Neural progenitor cell (in vitro differentiated cells): ENCODE results near the gene SPOCK3. TPM values are rescaled to one million over a fixed set of nuclear protein-coding genes. Genes with fewer than 3 reads are reported as not detected.

ENCODE experiments used
- DNase-seq: peaks from one replicate; pipeline ENCODE4 v3.0.0-alpha.2; 2016; ENCODE audit warnings: low spot score
- H2AFZ ChIP-seq: fragments of 200-600 bp; sonication (generic); replicated peaks from 2 replicates; pipeline ENCODE4 v1.6.1; 2016; ENCODE audit warnings: antibody characterized with exemption
- H3F3A ChIP-seq: fragments of 200-600 bp; sonication (generic); 2 replicates; pipeline ENCODE4 v1.6.1; 2016; ENCODE audit warnings: antibody characterized with exemption, low read depth
- H3K27ac ChIP-seq: fragments of 200-600 bp; sonication (generic); 2 replicates; pipeline ENCODE4 v1.5.1; 2016; ENCODE audit warnings: mild to moderate bottlenecking
- H3K27me3 ChIP-seq: fragments of 200-600 bp; sonication (generic); 2 replicates; pipeline ENCODE4 v1.6.1; 2016; ENCODE audit warnings: mild to moderate bottlenecking, moderate library complexity
- H3K36me3 ChIP-seq: fragments of 200-600 bp; sonication (generic); 2 replicates; pipeline ENCODE4 v1.5.1; 2016
- H3K4me1 ChIP-seq: fragments of 200-600 bp; sonication (generic); 2 replicates; pipeline ENCODE4 v1.6.1; 2016; ENCODE audit warnings: mixed run types
- H3K4me2 ChIP-seq: fragments of 200-600 bp; sonication (generic); 2 replicates; pipeline ENCODE4 v1.6.1; 2016
- H3K4me3 ChIP-seq: fragments of 200-600 bp; sonication (generic); 2 replicates; pipeline ENCODE4 v1.5.1; 2016
- H3K79me2 ChIP-seq: fragments of 200-600 bp; sonication (generic); 2 replicates; pipeline ENCODE4 v1.6.1; 2016; ENCODE audit warnings: low read depth
- H3K9ac ChIP-seq: fragments of 200-600 bp; sonication (generic); 2 replicates; pipeline ENCODE4 v1.6.1; 2016
- H3K9me3 ChIP-seq: fragments of 200-600 bp; sonication (generic); 2 replicates; pipeline ENCODE4 v1.5.1; 2016; ENCODE audit warnings: low read depth
- H4K20me1 ChIP-seq: fragments of 200-600 bp; sonication (generic); 2 replicates; pipeline ENCODE4 v1.6.1; 2016; ENCODE audit warnings: low read depth
- H3K27ac Mint-ChIP-seq: 3 replicates; pipeline ENCODE4 v1.8.0; 2021; ENCODE audit warnings: mixed read lengths
- H3K27me3 Mint-ChIP-seq: 2 replicates; pipeline ENCODE4 v1.8.0; 2022; ENCODE audit warnings: low read depth, mild to moderate bottlenecking, inconsistent platforms, moderate library complexity, mixed read lengths; ENCODE audit not compliant: insufficient read depth
- H3K36me3 Mint-ChIP-seq: 3 replicates; pipeline ENCODE4 v1.8.0; 2021; ENCODE audit warnings: mixed read lengths
- H3K4me1 Mint-ChIP-seq: 3 replicates; pipeline ENCODE4 v1.8.0; 2021; ENCODE audit warnings: mixed read lengths
- H3K4me3 Mint-ChIP-seq: 3 replicates; pipeline ENCODE4 v1.8.0; 2021; ENCODE audit warnings: mild to moderate bottlenecking, moderate library complexity, mixed read lengths
- H3K9me3 Mint-ChIP-seq: 3 replicates; pipeline ENCODE4 v1.8.0; 2020; ENCODE audit warnings: mixed read lengths
- EZH2 ChIP-seq: fragments of 200-600 bp; sonication (generic); IDR thresholded peaks from 2 replicates; pipeline ENCODE4 v1.6.1; 2017; ENCODE audit warnings: antibody characterized with exemption, mild to moderate bottlenecking, moderate library complexity
- EZH2phosphoT487 ChIP-seq: fragments of 200-600 bp; sonication (generic); IDR thresholded peaks from 2 replicates; pipeline ENCODE4 v1.6.1; 2017; ENCODE audit warnings: antibody characterized with exemption
- total RNA-seq: library from RNA; depleted of rRNA; stranded (reverse); fragments of >200 nt; gene quantifications from 2 replicates; pipeline ENCODE4 v1.2.3, GENCODE V29; 2015; ENCODE audit warnings: low replicate concordance
- TF ChIP-seq, protein P1 (sequence below): fragments of 200-600 bp; sonication (generic); IDR thresholded peaks from 2 replicates; pipeline ENCODE4 v1.5.1; 2017; ENCODE audit warnings: antibody characterized with exemption, mild to moderate bottlenecking

The SPOCK3 gene
- total RNA-seq, 1 donor from 2014 or later: 0.21 TPM

- TF ChIP-seq EZH2phosphoT487 (no peak), EZH2 (no peak)
- TF ChIP-seq, protein P1, sequence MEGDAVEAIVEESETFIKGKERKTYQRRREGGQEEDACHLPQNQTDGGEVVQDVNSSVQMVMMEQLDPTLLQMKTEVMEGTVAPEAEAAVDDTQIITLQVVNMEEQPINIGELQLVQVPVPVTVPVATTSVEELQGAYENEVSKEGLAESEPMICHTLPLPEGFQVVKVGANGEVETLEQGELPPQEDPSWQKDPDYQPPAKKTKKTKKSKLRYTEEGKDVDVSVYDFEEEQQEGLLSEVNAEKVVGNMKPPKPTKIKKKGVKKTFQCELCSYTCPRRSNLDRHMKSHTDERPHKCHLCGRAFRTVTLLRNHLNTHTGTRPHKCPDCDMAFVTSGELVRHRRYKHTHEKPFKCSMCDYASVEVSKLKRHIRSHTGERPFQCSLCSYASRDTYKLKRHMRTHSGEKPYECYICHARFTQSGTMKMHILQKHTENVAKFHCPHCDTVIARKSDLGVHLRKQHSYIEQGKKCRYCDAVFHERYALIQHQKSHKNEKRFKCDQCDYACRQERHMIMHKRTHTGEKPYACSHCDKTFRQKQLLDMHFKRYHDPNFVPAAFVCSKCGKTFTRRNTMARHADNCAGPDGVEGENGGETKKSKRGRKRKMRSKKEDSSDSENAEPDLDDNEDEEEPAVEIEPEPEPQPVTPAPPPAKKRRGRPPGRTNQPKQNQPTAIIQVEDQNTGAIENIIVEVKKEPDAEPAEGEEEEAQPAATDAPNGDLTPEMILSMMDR: no peak
- no peak overlapping the region for H3K4me3 Mint-ChIP-seq
- no peaks in the 10 kb centered on the region for H3K9me3 Mint-ChIP-seq
- no peaks in the 10 kb centered on the region for H3K27me3 Mint-ChIP-seq
- H3K36me3 ChIP-seq: no peaks in the 10 kb centered on the region
- no peak overlapping the region for H3K4me3 ChIP-seq
- no peaks in the 10 kb centered on the region for H4K20me1 ChIP-seq
- no peak overlapping the region for H2AFZ ChIP-seq
- no peaks in the 10 kb centered on the region for H3K36me3 Mint-ChIP-seq
- H3K79me2 ChIP-seq: no peaks in the 10 kb centered on the region
- no peak overlapping the region for H3K27ac ChIP-seq
- H3K27ac Mint-ChIP-seq: no peak overlapping the region
- H3K4me1 ChIP-seq: no peaks in the 10 kb centered on the region
- H3K27me3 ChIP-seq: no peaks in the 10 kb centered on the region
- no peak for DNase-seq
- H3K4me1 Mint-ChIP-seq: no peaks in the 10 kb centered on the region
- H3K4me2 ChIP-seq: no peak overlapping the region
- H3F3A ChIP-seq: peaks cover 12% of the 10 kb centered on the region
- no peaks in the 10 kb centered on the region for H3K9me3 ChIP-seq
- no peak overlapping the region for H3K9ac ChIP-seq
These were observed 122.7 kb downstream of the SPOCK3 start for GRCh38 chr4:167111622-167112021.

GRCh38 chr4:167111092-167111491 is 123.2 kb downstream of the SPOCK3 start:
- H4K20me1 ChIP-seq: no peaks in the 10 kb centered on the region
- Mint-ChIP-seq H3K9me3 (no peaks in the 10 kb centered on the region), H3K36me3 (no peaks in the 10 kb centered on the region), H3K4me1 (no peaks in the 10 kb centered on the region), H3K27me3 (no peaks in the 10 kb centered on the region), H3K27ac (no peak overlapping the region), H3K4me3 (no peak overlapping the region)
- no peak for DNase-seq
- H3K4me3 ChIP-seq: no peak overlapping the region
- H3K79me2 ChIP-seq: no peaks in the 10 kb centered on the region
- no peak overlapping the region for H3K27ac ChIP-seq
- no peaks in the 10 kb centered on the region for H3K9me3 ChIP-seq
- TF ChIP-seq EZH2 (no peak), EZH2phosphoT487 (no peak)
- TF ChIP-seq, protein P1: no peak
- H3K9ac ChIP-seq: no peak overlapping the region
- no peaks in the 10 kb centered on the region for H3K4me1 ChIP-seq
- H2AFZ ChIP-seq: no peak overlapping the region
- no peaks in the 10 kb centered on the region for H3K27me3 ChIP-seq
- peaks cover 12% of the 10 kb centered on the region for H3F3A ChIP-seq
- H3K36me3 ChIP-seq: no peaks in the 10 kb centered on the region
- no peak overlapping the region for H3K4me2 ChIP-seq

- no peak for DNase-seq
- Mint-ChIP-seq H3K4me3 (no peak overlapping the region), H3K27ac (no peak overlapping the region)
These were observed 124.4 kb downstream of the SPOCK3 start for GRCh38 chr4:167109859-167110258.

More at GRCh38 chr4:167109859-167110258, 124.4 kb downstream of the SPOCK3 start:
- H3K27me3 Mint-ChIP-seq: no peaks in the 10 kb centered on the region
- Histone ChIP-seq H2AFZ (no peak overlapping the region), H3K27ac (peak overlapping the region; percentile 18), H4K20me1 (no peaks in the 10 kb centered on the region), H3K4me3 (no peak overlapping the region), H3F3A (peaks cover 12% of the 10 kb centered on the region), H3K27me3 (no peaks in the 10 kb centered on the region), H3K4me1 (no peaks in the 10 kb centered on the region), H3K9me3 (no peaks in the 10 kb centered on the region), H3K36me3 (no peaks in the 10 kb centered on the region), H3K4me2 (no peak overlapping the region), H3K79me2 (no peaks in the 10 kb centered on the region), H3K9ac (no peak overlapping the region)
- H3K9me3 Mint-ChIP-seq: no peaks in the 10 kb centered on the region
- no peaks in the 10 kb centered on the region for H3K36me3 Mint-ChIP-seq
- no peaks in the 10 kb centered on the region for H3K4me1 Mint-ChIP-seq
- no peak for TF ChIP-seq EZH2phosphoT487
- no peak for TF ChIP-seq EZH2
- TF ChIP-seq, protein P1: no peak
